ENCODE results near the gene YJEFN3.

Gene YJEFN3

GRCh38 chr19:19540064-19540714 is 11.5 kb downstream of the YJEFN3 start:
- DNase-seq: no peak

- no peak for DNase-seq
Measured at GRCh38 chr19:19540715-19541515, 12.2 kb downstream of the YJEFN3 start.

- no peak for DNase-seq
Measured at GRCh38 chr19:19541616-19542015, 12.9 kb downstream of the YJEFN3 start.

- no peak for DNase-seq
Measured at GRCh38 chr19:19542507-19542906, 13.8 kb downstream of the YJEFN3 start.

GRCh38 chr19:19543101-19543500 is 14.4 kb downstream of the YJEFN3 start:
- no peak for DNase-seq

GRCh38 chr19:19543640-19544039 is 14.9 kb downstream of the YJEFN3 start:
- no peak for DNase-seq

- no peak for DNase-seq
Measured at GRCh38 chr19:19544257-19544953, 15.7 kb downstream of the YJEFN3 start.

- no peak for DNase-seq
Measured at GRCh38 chr19:19544954-19545591, 16.4 kb downstream of the YJEFN3 start.

- DNase-seq: no peak
Measured at GRCh38 chr19:19545707-19546106, 17.0 kb downstream of the YJEFN3 start.

GRCh38 chr19:19546751-19547162 is 18.0 kb downstream of the YJEFN3 start:
- DNase-seq: no peak

GRCh38 chr19:19547674-19548336 is 19.1 kb downstream of the YJEFN3 start:
- DNase-seq: no peak

- DNase-seq: no peak
Measured at GRCh38 chr19:19548915-19549759, 20.4 kb downstream of the YJEFN3 start.

GRCh38 chr19:19549804-19550464 is 21.2 kb downstream of the YJEFN3 start:
- no peak for DNase-seq

- no peak for DNase-seq
Measured at GRCh38 chr19:19550485-19550929, 21.8 kb downstream of the YJEFN3 start.

GRCh38 chr19:19550972-19551852 is 22.5 kb downstream of the YJEFN3 start:
- no peak for DNase-seq

- DNase-seq: no peak
Measured at GRCh38 chr19:19551853-19552192, 23.1 kb downstream of the YJEFN3 start.

- no peak for DNase-seq
Measured at GRCh38 chr19:19552798-19553197, 24.1 kb downstream of the YJEFN3 start.

GRCh38 chr19:19553670-19554069 is 25.0 kb downstream of the YJEFN3 start:
- DNase-seq: no peak

GRCh38 chr19:19554074-19555023 is 25.6 kb downstream of the YJEFN3 start:
- no peak for DNase-seq

Data from NCI-H510A (cell line).